ENCODE data around the gene GAD2.

Gene GAD2

DNA sequence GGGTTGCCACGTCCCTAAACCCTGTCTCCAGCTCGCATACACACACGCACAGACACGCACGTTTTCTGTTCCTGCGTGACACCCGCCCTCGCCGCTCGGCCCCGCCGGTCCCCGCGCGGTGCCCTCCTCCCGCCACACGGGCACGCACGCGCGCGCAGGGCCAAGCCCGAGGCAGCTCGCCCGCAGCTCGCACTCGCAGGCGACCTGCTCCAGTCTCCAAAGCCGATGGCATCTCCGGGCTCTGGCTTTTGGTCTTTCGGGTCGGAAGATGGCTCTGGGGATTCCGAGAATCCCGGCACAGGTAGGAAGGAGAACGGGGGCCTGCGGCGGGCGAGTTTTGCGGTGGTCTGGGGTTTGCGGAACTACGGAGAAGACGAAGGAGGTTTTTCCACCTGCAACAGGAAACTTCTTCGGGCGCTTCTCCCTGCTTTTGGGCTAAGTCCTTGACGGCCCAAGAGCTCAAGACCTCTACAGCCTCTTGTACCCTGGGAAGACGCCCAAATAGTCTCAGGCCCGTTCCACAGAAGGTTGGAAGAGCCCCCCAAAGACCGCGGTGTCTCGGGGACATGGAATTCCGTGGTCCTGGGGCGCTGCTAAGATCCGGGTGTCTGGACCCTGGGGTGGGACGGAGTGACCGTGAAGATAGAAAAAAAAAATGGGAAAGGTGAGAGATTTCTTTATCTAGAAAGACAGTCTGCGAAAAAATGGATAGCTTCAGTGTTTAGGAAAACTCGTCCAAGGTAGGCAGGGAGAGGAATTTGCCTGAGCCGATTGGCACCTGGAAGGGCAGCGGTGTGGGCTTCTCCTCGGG, at the start of gene GAD2:
Gene GAD2 (plus strand): TSS at position 190 of the 811 bp plus-strand sequence. CDS start 36 bp downstream, at position 226.
- DNase-seq: no peak

- no peak for DNase-seq
Measured at GRCh38 chr10:26169466-26169865, 47.1 kb upstream of the GAD2 start.

DNA sequence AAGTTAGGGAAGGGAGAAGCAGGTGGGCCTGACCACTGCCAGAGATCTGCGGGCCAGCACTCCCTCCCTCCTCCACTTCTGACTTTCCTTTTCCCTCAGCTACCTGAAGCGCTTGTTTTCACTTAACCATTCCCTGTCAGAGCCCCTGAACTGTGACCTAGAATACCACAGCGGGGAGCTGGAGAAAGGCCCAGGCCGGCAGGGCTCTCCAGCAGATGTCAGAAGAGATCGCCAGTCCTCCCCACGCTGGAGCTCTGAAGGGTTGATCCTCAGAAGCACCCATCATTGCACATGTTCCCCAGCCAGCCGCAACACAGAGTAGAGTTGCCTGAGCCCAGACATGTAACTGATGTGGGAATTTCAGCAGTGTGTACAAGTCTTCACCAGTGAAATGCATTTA, 44.4 kb upstream of the GAD2 start:
- DNase-seq: no peak

DNA sequence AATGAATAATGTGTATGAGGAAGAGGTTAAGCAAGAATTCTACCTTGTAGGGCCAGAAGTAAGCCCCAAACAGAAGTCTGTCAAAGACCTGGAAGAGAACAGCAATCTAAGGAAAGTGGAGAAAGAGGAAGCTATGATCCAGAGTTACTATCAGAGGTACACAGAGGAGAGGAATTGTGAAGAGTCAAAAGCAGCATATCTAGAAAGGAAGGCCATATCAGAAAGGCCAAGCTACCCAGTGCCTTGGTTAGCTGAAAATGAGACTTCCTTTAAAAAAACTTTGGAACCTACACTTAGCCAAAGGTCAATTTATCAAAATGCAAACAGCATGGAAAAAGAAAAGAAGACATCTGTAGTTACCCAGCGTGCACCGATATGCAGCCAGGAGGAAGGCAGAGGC, 42.7 kb upstream of the GAD2 start:
- DNase-seq: no peak

DNA sequence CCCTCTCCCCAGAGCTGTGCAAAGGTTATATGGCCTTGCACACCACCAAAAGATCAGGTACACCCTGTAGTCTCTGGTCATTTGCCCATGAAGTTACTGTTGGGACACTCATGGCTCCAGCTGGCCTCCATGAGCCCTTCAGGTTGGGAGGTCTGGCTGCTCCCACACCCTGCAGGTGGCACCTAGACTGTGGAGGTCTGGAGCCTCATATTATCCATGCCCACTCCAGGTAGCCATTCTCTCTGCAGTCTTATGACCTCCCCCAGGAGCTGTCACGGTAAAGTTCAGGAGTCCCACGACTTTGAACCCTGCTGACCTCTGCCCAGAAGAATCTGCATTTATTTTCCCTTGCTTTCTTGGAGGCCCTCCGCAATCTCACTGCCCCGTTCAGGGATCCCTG, 39.2 kb upstream of the GAD2 start:
- no peak for DNase-seq

GRCh38 chr10:26194275-26194674, 22.3 kb upstream of the GAD2 start:
- DNase-seq: no peak

DNA sequence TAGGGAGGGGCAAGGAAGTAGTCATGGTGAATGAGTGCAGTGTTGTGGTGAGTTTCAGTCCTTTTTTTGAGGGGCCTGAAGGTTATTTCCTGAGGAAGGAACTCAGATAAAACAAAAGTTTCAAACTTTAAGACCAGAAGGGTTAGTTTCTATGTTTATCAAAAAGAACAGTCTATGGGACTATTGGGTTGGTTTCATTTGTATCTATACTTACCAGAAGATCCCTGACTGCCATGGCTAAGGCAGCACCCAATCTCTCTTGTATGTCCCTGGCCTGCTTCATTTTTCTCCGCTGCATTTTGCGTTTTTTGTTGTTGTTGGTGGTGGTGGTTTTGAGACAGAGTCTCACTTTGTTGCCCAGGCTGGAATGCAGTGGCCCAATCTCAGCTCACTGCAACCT, 19.3 kb upstream of the GAD2 start:
- no peak for DNase-seq

GRCh38 chr10:26198119-26198518, 18.5 kb upstream of the GAD2 start:
- no peak for DNase-seq

- DNase-seq: no peak
Measured at GRCh38 chr10:26199841-26200240, 16.7 kb upstream of the GAD2 start.

DNA sequence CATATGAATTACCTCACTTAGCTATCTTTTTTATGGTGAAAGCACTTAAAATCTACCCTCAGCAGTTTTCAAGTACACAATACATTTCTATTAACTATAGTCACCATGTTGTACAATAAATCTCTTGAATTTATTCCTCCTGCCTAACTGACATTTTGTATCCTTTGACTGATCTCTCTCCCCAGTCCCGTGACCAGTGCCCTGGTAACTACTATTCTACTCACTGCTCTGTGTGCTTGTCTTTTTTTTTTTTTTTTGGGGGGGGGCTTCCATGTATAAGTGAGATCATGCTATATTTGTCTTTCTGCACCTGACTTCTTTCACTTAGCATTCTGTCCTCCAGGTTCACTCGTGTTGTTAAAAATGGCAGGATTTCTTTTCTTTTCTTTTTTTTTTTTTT, 11.4 kb upstream of the GAD2 start:
- no peak for DNase-seq

- no peak for DNase-seq
Measured at GRCh38 chr10:26211781-26212444, 4.7 kb upstream of the GAD2 start.

DNA sequence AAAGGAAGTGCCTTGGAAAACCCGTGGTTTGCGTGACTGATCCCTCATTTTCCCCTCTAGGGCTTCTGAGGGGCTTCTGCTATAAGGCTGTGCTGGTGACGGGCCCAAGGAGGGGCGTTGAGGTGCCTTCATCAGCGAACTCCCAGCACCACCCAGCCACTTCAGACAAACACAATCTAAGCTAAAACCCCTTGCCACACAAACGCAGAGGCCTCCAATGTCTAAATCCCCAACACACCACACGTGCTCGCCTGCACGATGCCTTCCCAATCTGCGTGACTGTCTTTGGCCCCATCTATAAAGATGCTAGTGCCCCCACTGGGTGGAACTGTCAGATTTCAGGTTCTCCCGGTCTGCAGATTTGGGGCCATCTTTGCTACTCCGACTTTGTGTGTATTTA, 4.1 kb upstream of the GAD2 start:
- no peak for DNase-seq

DNA sequence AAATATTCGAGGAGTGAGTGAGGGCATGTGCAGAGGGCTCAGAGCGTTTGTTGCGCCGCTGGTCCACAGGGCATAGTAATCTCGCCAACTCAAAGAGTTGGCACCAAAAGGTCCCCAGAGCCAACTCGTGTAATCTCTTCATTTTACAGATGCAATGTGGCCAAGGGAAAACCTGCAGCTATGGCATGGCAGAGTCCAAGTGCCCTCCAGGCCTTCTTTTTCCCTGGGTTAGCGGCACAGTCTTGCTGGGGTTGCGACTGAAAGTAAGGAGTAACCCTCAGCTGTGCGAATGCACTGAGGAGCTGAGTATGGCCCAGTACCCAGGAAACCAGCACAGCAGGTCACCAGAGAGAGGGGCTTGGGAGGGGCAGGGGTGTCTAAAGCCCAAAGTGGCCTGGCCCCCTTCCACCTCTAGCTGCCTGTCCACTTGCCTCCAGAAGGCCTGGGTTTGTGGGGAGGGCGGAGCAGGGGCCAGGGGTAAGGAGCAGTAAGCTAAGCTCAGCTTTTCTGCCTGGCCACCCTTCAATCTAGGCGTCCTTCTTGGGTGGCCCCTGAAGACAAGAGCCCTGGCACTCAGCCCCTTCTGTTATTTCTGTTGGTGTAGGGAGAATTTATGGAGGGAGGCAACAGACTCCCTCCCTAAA, 3.3 kb upstream of the GAD2 start:
- no peak for DNase-seq

DNA sequence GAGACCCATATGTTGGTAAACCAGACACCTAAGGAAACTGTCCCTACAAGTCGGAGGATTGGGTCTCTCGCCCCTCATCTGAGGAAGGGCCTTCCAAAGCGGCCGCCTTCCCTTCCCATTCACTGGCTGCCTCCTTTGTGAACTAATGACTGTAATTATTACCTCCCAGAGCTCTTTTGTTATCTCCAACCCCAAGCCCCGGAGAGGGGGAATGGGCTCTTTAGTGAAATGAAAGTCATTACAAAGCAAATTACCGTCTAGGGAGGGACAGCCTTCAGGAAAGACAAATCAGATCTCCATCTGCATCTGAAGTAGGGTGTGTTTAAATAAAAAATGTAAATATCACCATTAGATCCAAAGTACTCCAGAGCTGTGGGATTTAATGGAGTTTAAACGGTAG, 2.6 kb upstream of the GAD2 start:
- no peak for DNase-seq

- no peak for DNase-seq
Measured at GRCh38 chr10:26214551-26215395, 1.8 kb upstream of the GAD2 start.

DNA sequence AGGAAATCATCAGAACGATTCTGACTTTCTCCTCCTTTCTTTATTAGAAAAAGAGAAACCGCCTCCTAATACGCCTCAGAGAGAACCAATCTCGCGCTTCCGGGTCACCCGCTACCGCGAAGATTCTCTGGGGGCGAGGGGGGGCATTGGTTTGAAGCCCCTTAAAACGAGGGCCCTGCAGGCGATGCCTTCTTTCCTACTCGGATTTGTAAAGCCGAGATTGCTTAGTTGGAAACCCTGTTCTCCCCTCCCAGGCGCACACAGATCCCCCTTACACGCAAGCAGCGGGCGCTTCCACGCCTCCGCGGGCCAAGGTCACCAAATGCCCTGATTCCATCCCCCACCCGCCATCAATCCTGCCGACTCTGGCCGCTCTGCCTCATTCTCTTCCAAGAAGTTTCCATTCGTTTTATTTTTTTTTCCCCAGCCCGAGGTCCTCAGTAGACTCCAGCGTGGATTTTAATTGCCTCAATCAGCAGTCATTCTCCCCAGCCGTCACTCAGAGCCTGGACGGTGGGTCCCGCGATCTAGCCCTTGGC, 1.1 kb upstream of the GAD2 start:
- DNase-seq: no peak

GRCh38 chr10:26215935-26216584, 514 bp upstream of the GAD2 start:
- DNase-seq: peak; percentile 58

DNA sequence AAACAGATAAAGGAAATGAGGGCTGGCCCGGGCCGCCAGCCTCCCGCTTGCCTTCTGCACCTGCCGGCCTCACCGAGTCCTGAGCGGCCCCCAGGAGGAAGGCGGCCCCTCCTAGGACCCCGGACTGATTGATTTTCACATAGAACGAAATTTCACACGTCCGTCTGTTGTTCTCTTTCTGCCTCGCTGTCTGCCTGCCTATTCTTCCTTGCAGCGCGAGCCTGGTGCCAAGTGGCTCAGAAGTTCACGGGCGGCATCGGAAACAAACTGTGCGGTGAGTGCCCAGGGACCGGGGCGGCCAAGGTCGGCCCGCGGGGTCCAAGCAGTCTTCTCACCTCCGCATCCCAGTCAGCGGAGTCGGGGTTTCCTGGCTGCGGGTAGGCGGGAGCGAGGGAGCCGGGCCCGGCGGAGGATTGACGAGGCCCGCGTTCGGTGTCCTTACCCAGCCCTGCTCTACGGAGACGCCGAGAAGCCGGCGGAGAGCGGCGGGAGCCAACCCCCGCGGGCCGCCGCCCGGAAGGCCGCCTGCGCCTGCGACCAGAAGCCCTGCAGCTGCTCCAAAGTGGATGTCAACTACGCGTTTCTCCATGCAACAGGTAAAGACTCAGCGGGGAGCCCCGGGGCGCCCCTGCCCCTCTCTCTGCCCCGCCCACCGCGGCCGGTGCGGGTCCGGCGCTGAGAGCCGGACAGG, 967 bp downstream of the GAD2 start:
- no peak for DNase-seq

DNA sequence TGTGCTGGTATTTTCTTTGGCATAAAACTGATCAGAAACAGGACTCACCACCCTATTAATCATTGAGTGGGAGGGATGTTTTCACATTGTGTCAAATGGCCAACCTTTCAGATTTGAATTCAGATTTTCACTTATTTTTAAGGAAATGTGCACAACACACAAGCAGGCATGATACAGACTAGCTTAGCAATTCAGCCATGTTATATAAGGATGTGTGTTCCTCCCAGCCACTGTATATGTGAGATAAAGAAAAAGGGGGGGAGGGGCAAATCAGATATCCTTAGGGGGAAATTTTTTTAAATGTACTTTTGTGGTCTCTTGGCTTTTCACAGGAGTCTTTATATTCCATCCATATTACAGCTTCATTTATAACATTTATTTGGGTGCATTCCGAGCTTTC, 3.1 kb downstream of the GAD2 start:
- no peak for DNase-seq

GRCh38 chr10:26220901-26221300, 4.3 kb downstream of the GAD2 start:
- no peak for DNase-seq

GRCh38 chr10:26221541-26221940, 5.0 kb downstream of the GAD2 start:
- DNase-seq: no peak

DNA sequence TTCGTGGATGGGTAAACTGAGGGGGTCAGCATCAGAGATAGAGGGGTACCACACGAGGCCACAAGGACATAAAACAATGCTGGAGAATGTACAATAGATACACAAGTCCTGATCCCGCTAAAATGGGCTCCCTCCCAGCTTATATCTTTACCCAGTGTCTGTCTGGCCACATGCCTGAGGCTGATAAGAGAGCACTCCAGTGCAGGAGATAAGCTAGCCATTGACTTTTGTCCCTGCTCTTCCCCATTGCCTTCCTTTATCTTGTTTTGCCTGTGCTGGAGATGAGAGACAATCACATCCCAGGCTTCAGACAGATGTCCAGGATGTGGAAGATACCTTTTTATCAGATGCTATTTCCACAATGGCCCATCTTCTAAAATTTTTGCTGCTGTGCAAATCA, 6.0 kb downstream of the GAD2 start:
- peak; percentile 62 for DNase-seq

Data from hematopoietic multipotent progenitor cell treated with erythropoietin and hydrocortisone succinate and interleukin-3 and kit ligand, for 4 days (in vitro differentiated cells).